ENCODE data around the gene ACSM6.

The ACSM6 gene

DNA sequence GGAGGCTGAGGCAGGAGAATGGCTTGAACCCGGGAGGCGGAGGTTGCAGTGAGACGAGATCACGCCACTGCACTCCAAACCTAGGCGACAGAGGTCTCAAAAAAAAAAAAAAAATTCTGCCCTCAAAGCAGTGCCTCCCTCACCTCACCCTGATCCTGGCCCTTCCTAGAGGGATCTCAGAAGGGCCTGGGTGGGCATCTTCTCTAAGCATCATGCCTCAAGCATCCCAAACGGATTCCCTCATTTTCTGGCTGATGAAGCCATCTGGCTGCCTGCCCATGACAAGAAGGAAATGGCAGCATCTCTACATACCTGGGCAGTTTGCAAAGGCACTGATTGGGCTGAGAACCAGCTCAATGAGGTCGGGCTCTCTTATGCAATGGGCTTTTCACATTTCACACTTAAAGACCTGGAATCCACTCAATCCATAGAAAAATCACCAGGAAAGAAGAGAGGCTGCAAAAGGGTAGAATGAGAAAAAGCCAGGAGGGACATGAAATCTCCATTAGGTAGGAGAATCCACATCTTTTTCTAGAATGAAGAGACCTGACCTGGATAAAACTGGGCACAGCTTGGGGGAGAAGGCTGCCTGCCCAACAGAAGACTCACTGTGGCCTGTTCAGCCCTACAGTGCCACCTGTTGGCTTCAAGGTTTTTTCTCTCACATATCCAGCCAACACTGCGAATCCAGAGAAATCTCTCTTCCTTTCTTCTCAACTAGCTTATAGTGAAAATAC, 48.7 kb downstream of the ACSM6 start:
- in situ Hi-C loops (cut with HindIII; ENCODE audit: low sequenced_read_pairs): loop anchor here (5.0 kb wide), 1 partner anchor 55 kb away; no protein-coding TSS in a partner anchor

DNA sequence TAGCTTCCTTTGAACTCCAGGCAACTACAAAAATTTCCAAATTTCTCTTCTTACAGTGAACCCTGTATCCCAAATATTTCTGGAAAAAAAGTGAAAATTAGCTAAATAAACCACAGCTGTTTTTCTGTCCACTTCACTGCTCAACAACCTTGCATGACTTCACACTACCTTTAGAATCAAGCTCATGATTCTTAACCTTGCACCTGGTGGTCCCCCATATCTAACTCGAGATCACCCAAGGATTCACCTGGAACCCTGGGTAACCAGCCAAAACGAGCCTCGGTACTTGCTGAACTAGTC, 49.2 kb downstream of the ACSM6 start:
- in situ Hi-C loops (cut with HindIII; ENCODE audit: low sequenced_read_pairs): loop anchor here (5.0 kb wide), 1 partner anchor 56 kb away; no protein-coding TSS in a partner anchor

DNA sequence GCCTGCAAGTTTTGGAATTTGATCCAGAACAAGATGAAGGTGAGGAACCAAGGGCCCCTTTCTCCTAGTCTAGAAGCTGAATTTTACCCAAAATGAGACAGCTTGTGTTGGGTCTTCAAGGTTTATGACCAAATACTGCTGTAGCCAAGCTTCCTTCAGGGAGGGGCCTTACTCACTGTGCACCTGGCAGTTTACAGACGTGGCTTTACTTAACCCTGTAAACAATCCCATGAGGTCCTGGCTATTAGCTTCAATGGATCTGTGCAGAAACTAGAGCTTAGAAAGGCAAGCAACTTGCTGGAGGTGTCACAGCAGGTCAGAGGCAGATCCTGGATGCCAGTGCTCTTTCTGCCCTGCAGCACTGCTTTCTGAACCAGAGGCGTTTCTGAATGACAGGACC, 50.1 kb downstream of the ACSM6 start:
- in situ Hi-C loops (cut with HindIII; ENCODE audit: low sequenced_read_pairs): loop anchor here (5.0 kb wide), 1 partner anchor 57 kb away; no protein-coding TSS in a partner anchor

DNA sequence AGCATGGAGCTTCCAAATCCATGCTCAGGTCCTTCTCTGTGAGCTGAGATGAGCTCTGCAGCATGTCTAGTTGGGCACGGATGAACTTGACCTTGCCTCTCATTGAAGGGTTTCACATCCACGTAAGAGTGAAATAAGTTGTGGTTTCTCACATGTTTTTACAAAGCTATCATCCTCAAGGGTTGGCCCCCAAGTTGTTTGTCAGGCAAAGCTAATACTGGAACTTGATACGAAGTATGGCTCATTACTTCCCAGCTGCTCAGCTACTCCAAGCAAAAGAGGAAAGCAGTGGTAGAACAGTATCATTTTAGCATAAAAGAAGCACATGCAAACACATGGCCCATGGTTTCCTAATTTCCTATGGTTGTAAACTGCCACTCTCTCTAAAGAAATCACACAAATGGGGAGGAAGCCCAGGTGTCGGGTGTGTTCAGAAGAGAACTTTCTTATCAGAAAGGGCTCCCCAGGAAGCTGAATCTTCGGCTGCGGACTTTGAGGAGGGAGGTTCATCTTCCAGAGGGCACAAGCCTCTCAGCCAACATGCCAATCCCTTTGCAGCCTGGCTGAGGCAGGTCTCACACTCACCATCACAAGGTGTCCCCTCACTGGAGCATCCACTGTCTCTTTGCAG, 51.5 kb downstream of the ACSM6 start:
- in situ Hi-C loops (cut with HindIII; ENCODE audit: low sequenced_read_pairs): no loop called here

DNA sequence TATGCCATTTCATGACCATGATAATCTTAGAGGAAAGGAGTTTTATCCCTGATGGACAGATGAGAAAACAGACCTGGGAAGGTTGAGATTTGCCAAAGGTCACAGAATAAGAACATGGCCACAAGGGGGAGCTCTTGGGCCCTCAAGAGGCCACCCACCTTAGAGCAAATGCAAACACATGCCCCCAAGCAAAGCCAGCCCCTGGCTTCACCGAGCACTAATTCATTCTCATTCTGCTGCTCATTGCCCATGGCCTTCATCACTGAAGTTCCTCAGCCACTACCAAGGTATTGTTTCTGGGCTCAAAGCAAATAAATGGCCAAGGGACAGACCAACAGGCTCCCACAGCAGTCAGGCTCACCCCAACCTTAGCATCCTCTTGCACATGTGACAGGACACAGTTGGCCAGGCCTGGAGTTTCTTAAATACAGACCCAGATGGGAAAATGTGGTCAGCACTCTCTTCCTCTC, 52.6 kb downstream of the ACSM6 start:
- in situ Hi-C loops (cut with HindIII; ENCODE audit: low sequenced_read_pairs): no loop called here

DNA sequence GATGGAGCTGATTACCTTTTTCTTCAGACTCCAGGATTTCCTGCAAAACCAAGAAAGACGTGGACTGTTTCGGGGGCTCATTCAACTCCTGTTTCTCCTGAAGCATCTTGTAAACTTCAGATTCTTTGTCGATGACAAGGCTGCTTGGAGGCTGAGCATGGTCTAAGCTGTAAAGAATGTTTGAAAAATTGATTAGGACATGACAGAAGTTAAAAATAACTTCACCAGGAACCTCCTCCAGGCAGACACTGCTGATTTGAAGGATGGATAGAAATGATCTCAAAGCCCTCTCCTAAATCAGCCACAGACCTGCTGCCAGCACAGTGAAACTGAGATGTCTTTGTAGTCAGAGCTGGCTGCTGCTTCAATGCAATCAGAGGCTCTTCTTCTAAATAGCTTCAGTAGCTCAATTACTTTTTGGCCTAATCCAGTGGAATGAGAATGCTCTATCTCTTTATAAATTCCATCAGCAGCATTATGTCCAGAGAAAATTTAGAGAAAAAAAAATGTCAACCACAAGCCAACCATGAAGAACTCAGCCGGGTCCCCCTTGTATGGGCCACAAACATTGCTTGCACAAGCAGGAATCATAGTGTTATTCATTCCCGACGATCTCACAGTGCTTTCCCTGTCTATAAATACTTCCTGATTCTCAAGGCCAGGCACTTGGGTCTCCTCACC, 53.3 kb downstream of the ACSM6 start:
- in situ Hi-C loops (cut with HindIII; ENCODE audit: low sequenced_read_pairs): no loop called here

DNA sequence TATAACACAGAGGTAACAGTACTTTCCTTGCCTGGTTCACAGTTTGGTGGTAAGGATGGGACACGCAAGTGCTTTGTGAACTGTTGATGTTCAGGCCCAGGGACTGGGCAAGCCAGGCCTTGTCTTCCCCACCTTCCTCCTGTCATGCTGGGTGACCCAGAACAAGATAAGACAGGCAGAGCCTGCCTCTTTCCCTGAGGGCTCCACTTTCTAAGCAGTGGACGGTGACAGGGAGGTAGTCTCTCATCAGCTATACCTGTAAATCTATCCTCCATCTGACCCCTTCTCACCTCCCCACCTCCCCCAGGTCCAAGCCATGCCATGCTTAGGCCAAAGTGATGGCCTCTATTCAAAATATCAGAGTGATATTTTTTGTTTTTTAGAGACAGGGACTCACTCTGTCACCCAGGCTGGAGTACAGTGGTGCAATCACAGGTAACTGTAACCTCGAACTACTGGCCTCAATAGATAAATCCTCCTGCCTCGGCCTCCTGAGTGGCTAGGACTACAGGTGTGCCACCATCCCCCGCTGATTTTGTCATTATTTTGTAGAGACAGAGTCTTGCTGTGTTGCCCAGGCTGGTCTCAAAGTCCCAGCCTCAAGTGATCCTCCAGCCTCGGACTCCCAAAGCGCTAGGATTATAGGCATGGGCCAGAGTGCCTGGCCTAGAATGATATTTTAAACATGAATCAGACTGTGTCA, 54.0 kb downstream of the ACSM6 start:
- in situ Hi-C loops (cut with HindIII; ENCODE audit: low sequenced_read_pairs): no loop called here

DNA sequence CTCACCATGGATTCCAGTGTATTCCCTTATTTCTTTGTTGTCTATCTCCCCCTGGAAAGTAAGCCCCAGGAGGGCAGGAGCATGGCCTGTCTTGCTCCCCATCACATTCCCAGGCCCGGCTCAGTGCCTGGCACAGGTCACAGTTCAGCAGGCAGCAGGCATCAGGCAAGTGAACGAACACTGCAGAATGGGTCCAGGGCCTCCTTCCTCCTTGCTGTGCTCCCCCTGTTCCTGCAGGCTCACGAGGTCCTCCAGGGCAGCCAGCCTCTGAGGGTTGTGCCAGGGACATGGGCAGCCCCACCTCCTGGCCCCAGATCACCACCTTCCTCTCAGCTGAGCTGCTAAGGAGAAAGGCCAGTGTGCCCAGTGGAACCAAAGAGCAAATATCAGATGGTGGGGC, 55.0 kb downstream of the ACSM6 start:
- in situ Hi-C loops (cut with HindIII; ENCODE audit: low sequenced_read_pairs): no loop called here

DNA sequence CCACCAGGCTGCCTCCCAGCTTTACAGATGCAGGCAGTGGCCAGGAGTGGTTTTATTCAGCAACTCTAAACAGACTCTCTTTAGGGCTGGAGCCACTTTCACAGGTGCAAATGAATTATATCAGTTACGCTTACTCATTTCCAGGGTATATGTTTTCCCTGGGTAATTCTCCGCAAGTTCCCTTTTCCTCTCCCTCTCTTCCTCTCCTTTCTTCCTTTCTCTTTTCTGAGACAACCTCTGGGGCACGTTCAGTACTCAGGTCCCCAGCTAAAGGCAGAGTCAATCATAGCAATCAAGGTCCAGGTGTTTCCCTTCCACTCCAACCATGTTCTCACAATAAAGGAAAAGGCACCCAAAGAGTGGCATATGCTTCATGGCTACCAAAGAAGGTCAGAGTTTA, 55.4 kb downstream of the ACSM6 start:
- in situ Hi-C loops (cut with HindIII; ENCODE audit: low sequenced_read_pairs): no loop called here

DNA sequence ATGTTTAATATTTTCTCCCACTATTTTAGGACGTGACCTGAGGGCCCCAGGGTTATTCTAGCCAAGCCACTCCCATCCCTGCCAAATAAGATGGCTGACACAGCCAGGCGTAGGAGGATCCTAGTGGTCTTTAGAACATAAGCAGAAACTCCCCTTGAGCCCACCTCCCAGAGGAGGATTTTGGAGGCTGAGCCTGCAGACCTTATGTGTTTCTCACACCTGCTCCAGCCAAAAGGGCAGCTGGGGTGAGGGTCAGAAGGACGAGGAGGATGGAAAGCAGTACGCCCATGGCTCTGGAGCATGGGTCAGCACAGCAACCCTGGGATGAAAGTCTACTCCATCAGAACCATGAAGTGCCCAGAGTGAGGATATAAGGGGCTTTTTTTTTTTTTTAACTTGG, 56.8 kb downstream of the ACSM6 start:
- in situ Hi-C loops (cut with HindIII; ENCODE audit: low sequenced_read_pairs): no loop called here

DNA sequence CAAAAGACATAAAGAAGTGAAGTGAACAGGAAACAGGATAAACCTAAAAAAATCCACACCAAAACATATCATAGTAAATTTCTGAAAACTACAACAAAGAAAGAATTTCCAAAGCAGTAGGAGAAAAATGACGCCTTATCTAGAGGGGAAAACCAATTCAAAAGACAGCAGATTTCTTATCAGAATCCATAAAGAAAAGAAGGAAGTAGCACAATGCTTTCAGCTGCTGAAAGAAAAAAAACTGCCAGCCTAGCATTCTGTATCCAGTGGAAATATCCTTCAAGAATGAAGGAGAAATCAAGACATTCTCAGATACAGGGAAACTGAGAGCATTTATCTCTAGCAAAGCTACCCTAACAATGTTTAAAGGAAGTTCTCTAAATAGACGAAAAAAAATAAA, 59.0 kb downstream of the ACSM6 start:
- in situ Hi-C loops (cut with HindIII; ENCODE audit: low sequenced_read_pairs): no loop called here

DNA sequence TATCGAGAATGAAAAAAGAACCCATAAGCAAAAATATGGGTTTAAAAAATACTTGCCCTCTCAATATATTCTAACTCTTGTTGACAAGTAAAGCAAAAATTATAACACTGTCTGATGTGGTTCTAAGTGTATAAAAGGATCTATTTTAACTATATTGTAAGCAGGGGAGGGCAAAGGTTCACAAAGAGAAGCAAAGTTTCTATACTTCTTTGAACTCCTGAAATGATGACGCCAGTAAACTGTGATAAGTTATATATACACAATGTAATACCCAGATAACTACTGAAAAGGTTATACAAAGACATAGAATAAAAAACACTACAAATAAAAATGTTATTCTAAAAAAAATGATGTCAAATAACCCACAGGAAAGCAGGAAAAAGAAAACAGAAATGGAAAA, 59.6 kb downstream of the ACSM6 start:
- in situ Hi-C loops (cut with HindIII; ENCODE audit: low sequenced_read_pairs): no loop called here

DNA sequence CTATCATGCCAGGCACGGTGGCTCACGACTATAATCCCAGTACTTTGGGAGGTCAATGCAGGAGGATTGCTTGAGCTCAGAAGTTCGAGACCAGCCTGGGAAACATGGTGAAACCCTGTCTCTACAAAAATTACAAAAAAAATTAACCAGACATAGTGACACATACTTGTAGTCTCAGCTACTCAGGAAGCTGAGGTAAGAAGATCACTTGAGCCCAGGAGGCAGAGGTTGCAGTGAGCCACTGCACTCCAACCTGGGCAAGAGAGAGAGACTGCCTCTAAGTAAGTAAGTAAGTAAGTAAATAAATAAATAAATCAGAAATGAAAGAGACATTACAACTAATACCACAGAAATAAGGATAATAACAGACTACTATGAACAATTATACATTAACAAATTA, 60.6 kb downstream of the ACSM6 start:
- in situ Hi-C loops (cut with HindIII; ENCODE audit: low sequenced_read_pairs): no loop called here

DNA sequence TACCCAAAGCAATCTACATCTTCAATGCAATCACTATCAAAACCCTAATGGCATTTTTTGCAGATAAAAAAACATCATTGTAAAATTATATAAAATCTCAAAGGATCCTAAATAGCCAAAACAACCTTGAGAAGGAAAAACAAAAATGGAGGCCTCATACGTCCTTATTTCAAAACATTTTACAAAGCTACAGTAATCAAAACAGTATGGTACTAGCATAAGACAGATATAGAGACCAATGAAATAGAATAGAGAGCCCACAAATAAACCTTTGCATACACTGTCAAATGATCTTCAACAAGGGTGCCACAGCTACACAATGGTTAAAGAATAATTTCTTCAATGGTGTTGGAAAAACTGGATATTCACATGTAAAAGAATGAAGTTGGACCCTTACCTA, 62.2 kb downstream of the ACSM6 start:
- in situ Hi-C loops (cut with HindIII; ENCODE audit: low sequenced_read_pairs): no loop called here

DNA sequence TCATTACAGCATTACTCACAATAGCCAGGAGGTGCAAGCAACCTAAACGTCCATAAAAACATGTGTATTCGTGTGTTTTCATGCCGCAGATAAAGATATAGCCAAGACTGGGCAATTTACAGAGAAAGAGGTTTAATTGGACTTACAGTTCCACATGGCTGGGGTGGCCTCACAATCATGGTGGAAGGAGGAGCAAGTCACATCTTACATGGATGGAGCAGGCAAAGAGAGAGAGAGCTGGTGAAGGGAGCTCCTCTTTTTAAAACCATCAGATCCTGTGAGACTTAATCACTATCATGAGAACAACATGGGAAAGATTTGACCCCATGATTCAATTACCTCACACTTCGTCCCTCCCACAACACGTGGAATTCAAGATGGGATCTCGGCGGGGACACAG, 63.8 kb downstream of the ACSM6 start:
- in situ Hi-C loops (cut with HindIII; ENCODE audit: low sequenced_read_pairs): no loop called here

DNA sequence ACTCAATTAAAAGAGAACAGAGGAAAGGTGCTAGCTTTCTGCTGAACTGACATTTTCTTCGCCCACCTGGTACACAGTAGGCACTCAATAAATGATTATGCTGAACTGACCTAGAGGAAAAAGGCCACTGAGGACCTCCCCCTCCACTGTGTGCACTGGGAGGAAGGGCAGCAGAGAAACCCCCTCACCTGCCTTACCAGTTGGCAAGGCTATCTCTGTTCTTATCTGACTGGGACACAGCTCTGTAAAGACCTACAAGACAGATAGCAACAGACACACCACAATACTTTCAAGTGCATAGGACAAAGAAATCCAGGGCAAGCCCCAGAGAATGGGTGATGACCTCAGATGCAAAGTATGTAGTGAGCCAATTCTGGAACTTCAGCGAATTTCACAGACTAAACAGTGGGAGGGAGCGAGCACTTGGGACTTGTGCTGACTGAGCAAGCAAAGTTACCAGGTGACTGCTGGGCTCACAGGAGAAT, 66.4 kb downstream of the ACSM6 start:
- in situ Hi-C loops (cut with HindIII; ENCODE audit: low sequenced_read_pairs): no loop called here

DNA sequence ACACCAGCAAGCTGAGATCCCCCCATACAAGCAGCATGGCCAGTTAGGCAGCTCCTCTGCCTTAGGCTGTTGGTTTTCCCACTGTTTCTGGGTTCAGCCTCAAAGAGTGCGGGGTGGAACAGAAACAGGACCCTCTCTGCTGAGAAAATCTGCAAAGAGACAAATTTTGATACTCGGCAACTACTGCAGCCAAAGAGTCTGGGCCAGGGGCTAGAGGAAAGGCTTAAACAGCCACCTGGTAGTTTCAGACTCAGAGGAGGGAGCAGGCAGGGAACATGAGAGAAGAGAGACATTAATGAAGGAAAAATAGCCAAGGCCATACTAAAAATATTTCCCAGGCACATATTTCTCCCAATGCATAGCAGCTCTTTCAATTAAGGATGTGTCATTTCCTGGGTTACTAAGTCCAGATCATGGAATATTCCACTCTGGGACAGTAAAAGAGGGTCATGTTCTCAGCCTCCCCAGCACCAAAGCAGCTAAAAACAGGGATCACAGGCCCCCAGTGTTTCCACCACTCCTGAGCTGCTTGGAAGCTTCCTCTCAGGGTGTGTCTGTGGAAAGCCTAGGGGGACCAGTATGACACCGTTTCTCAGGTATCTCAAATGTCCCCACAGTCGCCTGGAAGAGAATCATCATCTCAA, 67.0 kb downstream of the ACSM6 start:
- in situ Hi-C loops (cut with HindIII; ENCODE audit: low sequenced_read_pairs): no loop called here

DNA sequence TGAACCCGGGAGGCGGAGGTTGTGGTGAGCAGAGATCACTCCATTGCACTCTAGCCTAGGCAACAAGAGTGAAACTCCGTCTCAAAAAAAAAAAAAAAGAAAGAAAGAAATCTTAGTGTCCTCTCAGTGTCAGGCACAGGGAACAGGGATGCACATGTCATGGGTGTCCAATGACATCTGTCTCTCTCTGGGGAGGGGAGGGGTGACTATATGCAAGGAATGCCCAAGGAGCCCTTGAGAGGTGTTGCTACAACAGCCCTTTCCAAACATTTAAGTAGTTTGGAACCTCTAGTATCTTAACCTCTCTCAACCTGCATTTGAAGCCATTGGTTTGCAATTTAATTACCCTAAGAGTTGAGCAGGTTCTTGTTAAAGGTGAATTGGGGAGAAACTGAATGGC, 67.9 kb downstream of the ACSM6 start:
- in situ Hi-C loops (cut with HindIII; ENCODE audit: low sequenced_read_pairs): no loop called here

DNA sequence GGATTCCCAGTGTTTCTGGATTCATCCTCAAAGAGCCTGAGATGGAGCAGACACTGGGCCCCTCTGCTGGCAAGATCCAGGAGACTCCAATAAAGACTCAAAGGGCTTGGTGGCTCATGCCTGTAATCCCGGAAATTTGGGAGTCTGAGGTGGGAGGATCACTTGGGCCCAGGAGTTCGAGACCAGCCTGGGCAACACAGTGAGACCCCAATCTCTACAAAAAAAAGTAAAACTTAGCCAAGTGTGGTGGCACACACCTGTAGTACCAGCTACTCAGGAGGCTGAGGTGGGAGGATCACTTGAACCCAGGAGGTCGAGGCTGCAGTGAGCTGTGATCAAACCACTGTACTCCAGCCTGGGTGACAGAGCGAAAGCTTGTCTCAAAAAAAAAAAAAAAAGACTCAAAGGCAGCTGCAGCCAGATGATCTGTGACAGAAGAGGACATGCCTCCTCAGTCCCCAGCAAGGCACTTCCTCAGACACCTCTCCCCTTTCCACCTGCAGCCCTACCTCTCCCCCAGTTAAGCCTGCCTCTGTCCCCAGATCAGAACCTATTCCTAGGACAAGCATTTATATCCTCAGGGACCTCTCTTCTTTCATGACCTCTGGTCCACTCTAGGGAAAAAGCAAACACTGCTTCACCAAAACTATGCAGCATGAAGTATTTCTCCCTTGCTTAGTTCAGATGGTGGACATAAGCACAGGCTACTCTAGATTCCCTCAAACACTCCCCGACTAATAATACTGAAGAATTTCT, 68.9 kb downstream of the ACSM6 start:
- in situ Hi-C loops (cut with HindIII; ENCODE audit: low sequenced_read_pairs): no loop called here

DNA sequence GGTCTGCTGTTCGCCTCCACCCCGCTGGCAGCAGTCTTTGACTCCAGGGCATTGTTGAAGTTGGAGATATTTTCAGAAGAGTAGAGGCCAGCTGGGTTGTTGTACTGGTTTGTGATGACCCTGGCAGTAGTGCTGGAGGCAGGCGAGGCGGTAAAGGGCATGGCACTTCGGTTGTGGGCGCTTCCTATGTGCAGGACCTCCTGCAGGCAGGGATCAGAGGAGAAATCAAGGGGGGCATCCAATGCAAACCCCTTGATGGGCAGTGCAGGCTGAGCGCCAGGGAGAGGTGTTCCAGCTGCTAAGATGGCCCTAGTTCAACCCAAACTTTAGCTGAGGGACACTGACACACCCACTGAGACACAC, 69.8 kb downstream of the ACSM6 start:
- in situ Hi-C loops (cut with HindIII; ENCODE audit: low sequenced_read_pairs): no loop called here

All from endothelial cell of hepatic sinusoid (primary cell).